Measurements from ENCODE around the gene PCARE.
A peak's percentile ranks its signal among the peaks of the same experiment; 100 is the strongest.
"Not testable (repeated sequence)": the region's sequence is repeated elsewhere in the genome, so short reads cannot be mapped to it uniquely, and the experiment has no call there.

Gene PCARE

GRCh38 chr2:29096969-29097368, 22.6 kb upstream of the PCARE start:
- no peak for DNase-seq (ENCODE audit: low spot score)

GRCh38 chr2:29090311-29090710, 16.0 kb upstream of the PCARE start:
- DNase-seq (ENCODE audit: low spot score) = not testable (repeated sequence)

GRCh38 chr2:29084554-29084953, 10.2 kb upstream of the PCARE start:
- DNase-seq (ENCODE audit: low spot score) = no peak

GRCh38 chr2:29082804-29083495, 8.6 kb upstream of the PCARE start:
- DNase-seq (ENCODE audit: low spot score) = no peak

GRCh38 chr2:29080886-29081743, 6.8 kb upstream of the PCARE start:
- no peak for DNase-seq (ENCODE audit: low spot score)

GRCh38 chr2:29079887-29080286, 5.6 kb upstream of the PCARE start:
- no peak for DNase-seq (ENCODE audit: low spot score)

GRCh38 chr2:29075894-29076705, 1.8 kb upstream of the PCARE start:
- DNase-seq (ENCODE audit: low spot score) = peak; percentile 34

GRCh38 chr2:29073933-29074332, 390 bp downstream of the PCARE start:
- DNase-seq (ENCODE audit: low spot score) = no peak

GRCh38 chr2:29072971-29073725, 1.2 kb downstream of the PCARE start:
- DNase-seq (ENCODE audit: low spot score) = no peak

- DNase-seq (ENCODE audit: low spot score) = no peak
Observed at GRCh38 chr2:29072251-29072650, 2.1 kb downstream of the PCARE start.

- no peak for DNase-seq (ENCODE audit: low spot score)
Observed at GRCh38 chr2:29071032-29071975, 3.0 kb downstream of the PCARE start.

GRCh38 chr2:29070526-29070925, 3.8 kb downstream of the PCARE start:
- DNase-seq (ENCODE audit: low spot score) = no peak

- DNase-seq (ENCODE audit: low spot score) = no peak
Observed at GRCh38 chr2:29068513-29068912, 5.8 kb downstream of the PCARE start.

GRCh38 chr2:29066997-29067605, 7.2 kb downstream of the PCARE start:
- no peak for DNase-seq (ENCODE audit: low spot score)

GRCh38 chr2:29066271-29066860, 8.0 kb downstream of the PCARE start:
- DNase-seq (ENCODE audit: low spot score) = peak; percentile 47

- DNase-seq (ENCODE audit: low spot score) = no peak
Observed at GRCh38 chr2:29065068-29065811, 9.1 kb downstream of the PCARE start.

GRCh38 chr2:29064746-29065067, 9.6 kb downstream of the PCARE start:
- DNase-seq (ENCODE audit: low spot score) = no peak

GRCh38 chr2:29064346-29064715, 10.0 kb downstream of the PCARE start:
- no peak for DNase-seq (ENCODE audit: low spot score)

GRCh38 chr2:29063646-29064345, 10.5 kb downstream of the PCARE start:
- DNase-seq (ENCODE audit: low spot score) = peak; percentile 63

Measured in AG08396 (cell line).